Neural cell (in vitro differentiated cells): ENCODE results near the gene FNDC1. TPM values are rescaled to one million over a fixed set of nuclear protein-coding genes. Genes with fewer than 3 reads are reported as not detected.

Experiments used
- H2AFZ ChIP-seq: fragments of 200-600, 300-800 bp; sonication (generic), shearing (Covaris generic); 2 replicates; pipeline ENCODE4 v1.6.0; 2014; ENCODE audit warnings: low read depth, mild to moderate bottlenecking, antibody characterized with exemption, low read length, moderate library complexity
- H3F3A ChIP-seq: fragments of 200-600 bp; shearing (Covaris generic); 2 replicates; pipeline ENCODE4 v1.6.1; 2016; ENCODE audit warnings: mild to moderate bottlenecking, moderate library complexity, mixed read lengths, antibody characterized with exemption, low read length; ENCODE audit not compliant: insufficient read depth, poor library complexity, severe bottlenecking
- H3K27ac ChIP-seq: fragments of 200-600, 300-800 bp; sonication (generic), shearing (Covaris generic); 2 replicates; pipeline ENCODE4 v1.5.1; 2014; ENCODE audit warnings: mild to moderate bottlenecking, low read length, moderate library complexity
- H3K27me3 ChIP-seq: fragments of 300-800, 200-600 bp; sonication (generic), shearing (Covaris generic); 2 replicates; pipeline ENCODE4 v1.6.0; 2014; ENCODE audit warnings: mild to moderate bottlenecking, low read depth, low read length, moderate library complexity; ENCODE audit not compliant: insufficient read depth
- H3K36me3 ChIP-seq: fragments of 300-800, 200-600 bp; sonication (generic), shearing (Covaris generic); 2 replicates; pipeline ENCODE4 v1.5.1; 2014; ENCODE audit warnings: mild to moderate bottlenecking, antibody characterized with exemption, low read length, moderate library complexity; ENCODE audit not compliant: insufficient read depth
- H3K4me2 ChIP-seq: fragments of 300-800, 200-600 bp; sonication (generic), shearing (Covaris generic); 2 replicates; pipeline ENCODE4 v1.6.0; 2014; ENCODE audit warnings: mild to moderate bottlenecking, low read length
- H3K4me3 ChIP-seq: fragments of 300-800, 200-600 bp; sonication (generic), shearing (Covaris generic); 2 replicates; pipeline ENCODE4 v1.5.1; 2014; ENCODE audit warnings: mild to moderate bottlenecking, low read length, moderate library complexity
- H3K79me2 ChIP-seq: fragments of 200-600 bp; shearing (Covaris generic); replicated peaks from 2 replicates; pipeline ENCODE4 v1.6.0; 2014; ENCODE audit warnings: mild to moderate bottlenecking, low read length, moderate library complexity; ENCODE audit not compliant: insufficient read depth
- H3K9ac ChIP-seq: fragments of 300-800, 200-600 bp; sonication (generic), shearing (Covaris generic); 2 replicates; pipeline ENCODE4 v1.6.1; 2016; ENCODE audit warnings: mild to moderate bottlenecking, low read length, mixed read lengths
- H3K9me2 ChIP-seq: fragments of 200-600 bp; shearing (Covaris generic); 2 replicates; pipeline ENCODE4 v1.6.1; 2016; ENCODE audit warnings: mild to moderate bottlenecking, low read length, mixed read lengths; ENCODE audit not compliant: insufficient read depth
- H3K9me3 ChIP-seq: fragments of 200-600, 300-800 bp; sonication (generic), shearing (Covaris generic); 2 replicates; pipeline ENCODE4 v1.6.1; 2016; ENCODE audit warnings: mild to moderate bottlenecking, mixed run types, low read length, moderate library complexity, mixed read lengths
- H4K20me1 ChIP-seq: fragments of 200-600 bp; shearing (Covaris generic); 2 replicates; pipeline ENCODE4 v1.6.1; 2016; ENCODE audit warnings: mild to moderate bottlenecking, mixed run types; ENCODE audit not compliant: insufficient read depth
- EP300 ChIP-seq: fragments of 450-650 bp; conservative IDR thresholded peaks from 2 replicates; pipeline ENCODE4 v1.6.1; 2014; ENCODE audit warnings: antibody characterized with exemption, mild to moderate bottlenecking, moderate library complexity; ENCODE audit not compliant: poor library complexity, severe bottlenecking
- EZH2 ChIP-seq: fragments of 200-600, 300-800 bp; shearing (Covaris generic), sonication (generic); IDR thresholded peaks from 2 replicates; pipeline ENCODE4 v1.6.1; 2014; ENCODE audit warnings: antibody characterized with exemption, low read length, borderline replicate concordance, mild to moderate bottlenecking; ENCODE audit not compliant: insufficient read depth, poor library complexity, severe bottlenecking
- MXI1 ChIP-seq: fragments of 450-650 bp; conservative IDR thresholded peaks from 2 replicates; pipeline ENCODE4 v1.6.1; 2014; ENCODE audit warnings: antibody characterized with exemption, mild to moderate bottlenecking; ENCODE audit not compliant: poor library complexity, severe bottlenecking
- POLR2AphosphoS5 ChIP-seq: IDR thresholded peaks from 2 replicates; pipeline ENCODE4 v1.6.1; 2012
- RAD21 ChIP-seq: fragments of 450-650 bp; conservative IDR thresholded peaks from 2 replicates; pipeline ENCODE4 v1.6.1; 2014; ENCODE audit warnings: antibody characterized with exemption, mild to moderate bottlenecking, moderate library complexity
- SMC3 ChIP-seq: fragments of 450-650 bp; conservative IDR thresholded peaks from 2 replicates; pipeline ENCODE4 v1.6.1; 2014; ENCODE audit warnings: antibody characterized with exemption, mild to moderate bottlenecking, moderate library complexity; ENCODE audit not compliant: poor library complexity
- TAF1 ChIP-seq: IDR thresholded peaks from 2 replicates; pipeline ENCODE4 v1.6.1; 2012; ENCODE audit warnings: low read depth
- polyA plus RNA-seq: library from polyadenylated mRNA; depleted of rRNA; stranded (reverse); fragments of >200 nt; gene quantifications from 2 replicates; pipeline ENCODE4 v1.2.3, GENCODE V29; 2014
- TF ChIP-seq, protein P1 (sequence below): IDR thresholded peaks from 2 replicates; pipeline ENCODE4 v1.6.1; 2012; ENCODE audit warnings: borderline replicate concordance
- TF ChIP-seq, protein P2 (sequence below): fragments of 450-650 bp; IDR thresholded peaks from 2 replicates; pipeline ENCODE4 v1.5.1; 2014; ENCODE audit warnings: antibody characterized with exemption, mild to moderate bottlenecking, moderate library complexity; ENCODE audit not compliant: poor library complexity, severe bottlenecking

Gene FNDC1
- polyA plus RNA-seq, 1 donor from 2014 or later, result not detected

DNA sequence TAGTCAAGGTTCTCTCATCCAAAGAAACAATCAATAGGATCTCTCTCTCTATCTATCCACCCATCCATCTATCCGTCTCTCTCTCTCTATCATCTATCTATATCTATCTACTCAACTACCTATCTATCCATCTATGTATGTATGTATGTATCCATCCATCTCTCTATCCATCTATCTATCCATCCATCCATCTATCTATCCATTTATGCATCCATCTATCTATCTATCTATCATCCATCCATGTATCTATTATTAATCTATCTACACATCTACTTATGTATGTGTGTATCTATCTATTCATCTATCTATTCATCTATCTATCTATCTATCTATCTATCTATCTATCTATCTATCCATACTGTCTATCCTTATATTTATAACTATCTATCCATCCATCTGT is 99.3 kb downstream of the FNDC1 start:
- no peak overlapping the region for H3K9ac ChIP-seq
- TF ChIP-seq TAF1 (no peak), POLR2AphosphoS5 (no peak), MXI1 (no peak), EP300 (no peak), RAD21 (no peak), SMC3 (no peak), EZH2 (no peak)
- TF ChIP-seq, protein P1, sequence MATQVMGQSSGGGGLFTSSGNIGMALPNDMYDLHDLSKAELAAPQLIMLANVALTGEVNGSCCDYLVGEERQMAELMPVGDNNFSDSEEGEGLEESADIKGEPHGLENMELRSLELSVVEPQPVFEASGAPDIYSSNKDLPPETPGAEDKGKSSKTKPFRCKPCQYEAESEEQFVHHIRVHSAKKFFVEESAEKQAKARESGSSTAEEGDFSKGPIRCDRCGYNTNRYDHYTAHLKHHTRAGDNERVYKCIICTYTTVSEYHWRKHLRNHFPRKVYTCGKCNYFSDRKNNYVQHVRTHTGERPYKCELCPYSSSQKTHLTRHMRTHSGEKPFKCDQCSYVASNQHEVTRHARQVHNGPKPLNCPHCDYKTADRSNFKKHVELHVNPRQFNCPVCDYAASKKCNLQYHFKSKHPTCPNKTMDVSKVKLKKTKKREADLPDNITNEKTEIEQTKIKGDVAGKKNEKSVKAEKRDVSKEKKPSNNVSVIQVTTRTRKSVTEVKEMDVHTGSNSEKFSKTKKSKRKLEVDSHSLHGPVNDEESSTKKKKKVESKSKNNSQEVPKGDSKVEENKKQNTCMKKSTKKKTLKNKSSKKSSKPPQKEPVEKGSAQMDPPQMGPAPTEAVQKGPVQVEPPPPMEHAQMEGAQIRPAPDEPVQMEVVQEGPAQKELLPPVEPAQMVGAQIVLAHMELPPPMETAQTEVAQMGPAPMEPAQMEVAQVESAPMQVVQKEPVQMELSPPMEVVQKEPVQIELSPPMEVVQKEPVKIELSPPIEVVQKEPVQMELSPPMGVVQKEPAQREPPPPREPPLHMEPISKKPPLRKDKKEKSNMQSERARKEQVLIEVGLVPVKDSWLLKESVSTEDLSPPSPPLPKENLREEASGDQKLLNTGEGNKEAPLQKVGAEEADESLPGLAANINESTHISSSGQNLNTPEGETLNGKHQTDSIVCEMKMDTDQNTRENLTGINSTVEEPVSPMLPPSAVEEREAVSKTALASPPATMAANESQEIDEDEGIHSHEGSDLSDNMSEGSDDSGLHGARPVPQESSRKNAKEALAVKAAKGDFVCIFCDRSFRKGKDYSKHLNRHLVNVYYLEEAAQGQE, result no peak
- TF ChIP-seq, protein P2, sequence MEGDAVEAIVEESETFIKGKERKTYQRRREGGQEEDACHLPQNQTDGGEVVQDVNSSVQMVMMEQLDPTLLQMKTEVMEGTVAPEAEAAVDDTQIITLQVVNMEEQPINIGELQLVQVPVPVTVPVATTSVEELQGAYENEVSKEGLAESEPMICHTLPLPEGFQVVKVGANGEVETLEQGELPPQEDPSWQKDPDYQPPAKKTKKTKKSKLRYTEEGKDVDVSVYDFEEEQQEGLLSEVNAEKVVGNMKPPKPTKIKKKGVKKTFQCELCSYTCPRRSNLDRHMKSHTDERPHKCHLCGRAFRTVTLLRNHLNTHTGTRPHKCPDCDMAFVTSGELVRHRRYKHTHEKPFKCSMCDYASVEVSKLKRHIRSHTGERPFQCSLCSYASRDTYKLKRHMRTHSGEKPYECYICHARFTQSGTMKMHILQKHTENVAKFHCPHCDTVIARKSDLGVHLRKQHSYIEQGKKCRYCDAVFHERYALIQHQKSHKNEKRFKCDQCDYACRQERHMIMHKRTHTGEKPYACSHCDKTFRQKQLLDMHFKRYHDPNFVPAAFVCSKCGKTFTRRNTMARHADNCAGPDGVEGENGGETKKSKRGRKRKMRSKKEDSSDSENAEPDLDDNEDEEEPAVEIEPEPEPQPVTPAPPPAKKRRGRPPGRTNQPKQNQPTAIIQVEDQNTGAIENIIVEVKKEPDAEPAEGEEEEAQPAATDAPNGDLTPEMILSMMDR, result no peak
- no peaks in the 10 kb centered on the region for H3K36me3 ChIP-seq
- no peaks in the 10 kb centered on the region for H3K9me2 ChIP-seq
- H2AFZ ChIP-seq, result no peak overlapping the region
- H3K79me2 ChIP-seq, result no peaks in the 10 kb centered on the region
- H3K4me2 ChIP-seq, result no peak overlapping the region
- no peaks in the 10 kb centered on the region for H3K27me3 ChIP-seq
- H3K27ac ChIP-seq, result no peak overlapping the region
- H3F3A ChIP-seq, result no peaks in the 10 kb centered on the region
- no peak overlapping the region for H3K4me3 ChIP-seq
- peaks cover 3% of the 10 kb centered on the region for H3K9me3 ChIP-seq
- H4K20me1 ChIP-seq, result no peaks in the 10 kb centered on the region

DNA sequence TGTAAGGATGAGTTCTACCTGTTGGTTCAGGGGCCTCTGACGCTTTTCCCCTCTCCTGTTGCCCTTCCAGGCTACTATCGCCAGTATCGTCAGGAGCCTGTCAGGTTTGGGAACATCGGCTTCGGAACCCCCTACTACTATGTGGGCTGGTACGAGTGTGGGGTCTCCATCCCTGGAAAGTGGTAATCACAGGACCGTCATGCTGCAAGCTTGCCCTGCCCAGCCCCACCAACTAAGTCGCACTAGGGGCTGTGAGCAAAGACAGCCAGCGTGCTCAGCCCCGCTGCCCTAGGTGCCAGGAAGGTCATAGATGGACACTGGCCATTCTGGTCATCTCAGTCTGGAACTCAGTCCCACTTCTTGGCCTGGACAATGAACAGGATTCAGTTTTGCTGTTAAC is 102.1 kb downstream of the FNDC1 start:
- Histone ChIP-seq H3K4me3 (no peak overlapping the region), H3K9me2 (no peaks in the 10 kb centered on the region), H3K9ac (no peak overlapping the region), H3K9me3 (peaks cover 3% of the 10 kb centered on the region), H3K4me2 (no peak overlapping the region), H3F3A (no peaks in the 10 kb centered on the region), H3K79me2 (no peaks in the 10 kb centered on the region), H2AFZ (no peak overlapping the region), H4K20me1 (no peaks in the 10 kb centered on the region), H3K27me3 (no peaks in the 10 kb centered on the region), H3K36me3 (no peaks in the 10 kb centered on the region), H3K27ac (no peak overlapping the region)
- no peak for TF ChIP-seq RAD21
- TF ChIP-seq POLR2AphosphoS5, result no peak
- no peak for TF ChIP-seq MXI1

DNA sequence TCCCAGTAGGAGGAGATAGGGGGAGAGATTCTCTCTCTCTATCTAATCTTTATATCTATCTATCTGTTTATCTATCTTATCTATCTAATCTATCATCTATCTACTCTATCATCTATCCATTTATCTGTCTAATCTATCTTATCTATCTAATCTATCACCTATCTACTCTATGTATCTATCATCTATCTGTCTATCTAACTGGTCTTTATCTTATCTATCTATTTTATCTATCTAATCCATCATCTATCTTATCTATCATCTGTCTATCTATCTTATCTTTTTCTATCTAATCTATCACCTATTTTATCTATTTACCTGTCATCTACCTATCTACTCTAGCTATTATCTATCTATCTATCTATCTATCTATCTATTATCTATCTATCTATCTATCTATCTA is 109.4 kb downstream of the FNDC1 start:
- H3F3A ChIP-seq, result no peaks in the 10 kb centered on the region
- H2AFZ ChIP-seq, result no peak overlapping the region
- peaks cover 3% of the 10 kb centered on the region for H3K9me3 ChIP-seq
- no peaks in the 10 kb centered on the region for H3K9me2 ChIP-seq
- H3K4me2 ChIP-seq, result no peak overlapping the region
- no peaks in the 10 kb centered on the region for H4K20me1 ChIP-seq
- H3K9ac ChIP-seq, result no peak overlapping the region
- H3K27ac ChIP-seq, result no peak overlapping the region
- H3K36me3 ChIP-seq, result no peaks in the 10 kb centered on the region
- TF ChIP-seq SMC3, result no peak
- TF ChIP-seq TAF1, result no peak
- no peak for TF ChIP-seq EP300
- no peak for TF ChIP-seq POLR2AphosphoS5
- TF ChIP-seq, protein P1, result no peak
- no peaks in the 10 kb centered on the region for H3K79me2 ChIP-seq
- no peaks in the 10 kb centered on the region for H3K27me3 ChIP-seq
- H3K4me3 ChIP-seq, result no peak overlapping the region
